ENCODE measurements around the gene GAK.

Gene GAK

DNA sequence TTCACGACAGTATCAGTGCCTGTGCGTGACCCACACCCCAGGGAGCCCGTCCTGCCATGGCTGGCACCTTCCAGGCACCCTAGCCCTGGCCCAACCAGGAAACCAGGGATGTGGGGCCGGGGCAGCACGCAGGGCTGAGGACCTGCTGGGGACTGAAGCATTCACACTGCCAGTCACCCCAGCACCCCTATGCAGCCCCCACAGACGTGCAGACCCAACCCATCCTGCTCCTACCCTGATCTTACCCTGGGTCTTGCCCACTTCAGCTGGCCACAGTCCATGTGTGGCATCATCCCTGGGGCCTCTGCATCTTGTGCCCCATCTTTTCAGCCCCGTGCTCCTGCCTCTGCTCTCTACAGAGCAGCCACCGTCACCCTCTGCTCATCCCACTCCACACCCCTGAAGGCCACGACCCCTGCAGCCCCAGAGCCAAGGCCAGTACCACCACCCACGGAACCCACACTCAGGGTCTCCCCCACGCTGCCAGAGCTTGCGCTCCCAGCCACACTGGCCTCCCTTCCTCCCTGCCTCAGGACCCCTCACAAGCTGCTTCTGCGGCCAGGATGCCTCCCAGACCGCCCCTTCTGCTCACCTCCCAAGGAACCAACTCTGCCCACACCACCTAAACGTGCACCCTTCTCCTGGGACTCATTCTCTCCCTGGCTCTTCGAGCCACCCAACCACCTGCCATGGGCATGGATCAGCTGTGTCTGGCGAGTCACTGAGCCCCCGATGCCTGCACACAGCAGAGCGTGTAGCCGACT, 25.6 kb downstream of the GAK start:
- no peak for DNase-seq

GRCh38 chr4:905485-906338, 26.4 kb downstream of the GAK start:
- DNase-seq: no peak

DNA sequence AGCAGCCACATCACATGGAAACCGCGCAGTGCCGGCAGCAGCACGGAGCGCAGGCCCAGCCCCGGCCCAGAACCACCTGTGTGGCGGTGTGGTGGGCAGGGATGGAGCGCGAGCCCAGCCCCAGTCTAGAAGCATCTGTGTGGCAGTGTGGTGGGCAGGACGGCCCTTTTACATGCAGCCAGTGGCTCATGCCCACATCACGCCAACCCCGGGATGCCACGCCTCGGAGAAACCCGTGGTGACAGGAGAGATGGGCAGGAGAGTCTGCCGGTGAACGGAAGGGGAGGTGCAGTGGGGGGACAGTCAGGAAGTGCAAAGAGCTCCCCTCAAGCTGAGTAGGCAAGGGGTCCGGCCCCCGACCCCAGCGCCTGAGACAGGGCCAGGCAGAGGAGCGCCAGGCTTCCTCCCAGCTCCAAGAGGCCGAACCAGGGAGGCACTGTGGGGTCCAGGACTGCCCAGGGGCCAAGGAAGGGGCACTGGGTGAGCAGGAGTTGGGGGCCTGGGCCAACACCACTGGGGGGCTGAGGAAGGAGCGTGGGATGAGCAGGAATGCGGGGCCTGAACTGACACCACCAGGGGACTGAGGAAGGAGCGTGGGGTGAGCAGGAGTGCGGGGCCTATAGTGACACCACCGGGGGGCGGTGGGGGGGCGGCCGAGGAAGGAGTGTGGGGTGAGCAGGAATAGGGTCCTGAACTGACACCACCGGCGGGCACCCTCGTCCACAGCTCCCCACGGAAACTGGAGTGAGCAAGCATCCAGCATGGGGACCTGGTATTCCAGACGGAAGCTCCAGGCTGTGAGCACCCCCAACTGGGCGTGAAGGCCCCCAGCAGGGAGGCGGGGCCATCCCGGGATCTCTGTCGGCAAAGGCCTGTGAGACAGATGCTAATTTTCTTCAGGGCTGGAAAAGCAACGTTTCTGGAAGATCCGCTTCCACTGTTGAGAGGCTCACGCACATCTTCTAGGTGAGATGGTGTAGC, 28.8 kb downstream of the GAK start:
- DNase-seq: no peak

- DNase-seq: no peak
Observed at GRCh38 chr4:901192-901910, 30.8 kb downstream of the GAK start.

DNA sequence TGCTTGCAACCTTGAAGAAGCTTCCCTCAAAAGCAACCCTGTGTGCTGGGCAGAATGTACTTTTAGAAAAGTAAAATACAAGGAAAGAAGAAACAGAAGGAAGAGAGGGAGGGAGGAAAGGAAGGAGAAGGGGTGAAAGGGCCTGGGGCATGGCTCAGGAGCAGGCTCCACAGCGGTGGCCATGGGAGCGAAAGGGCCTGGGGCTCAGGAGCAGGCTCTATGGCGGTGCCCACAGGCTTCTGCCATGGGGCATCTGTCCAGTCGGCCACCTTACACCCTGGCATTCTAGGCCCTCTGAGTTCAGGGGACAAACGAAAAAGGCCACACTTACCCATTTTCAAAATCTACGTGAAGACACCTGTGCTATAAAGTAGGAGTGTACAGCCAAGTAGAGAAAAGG, 31.4 kb downstream of the GAK start:
- DNase-seq: no peak

GRCh38 chr4:900073-900472, 32.0 kb downstream of the GAK start:
- DNase-seq: no peak

DNA sequence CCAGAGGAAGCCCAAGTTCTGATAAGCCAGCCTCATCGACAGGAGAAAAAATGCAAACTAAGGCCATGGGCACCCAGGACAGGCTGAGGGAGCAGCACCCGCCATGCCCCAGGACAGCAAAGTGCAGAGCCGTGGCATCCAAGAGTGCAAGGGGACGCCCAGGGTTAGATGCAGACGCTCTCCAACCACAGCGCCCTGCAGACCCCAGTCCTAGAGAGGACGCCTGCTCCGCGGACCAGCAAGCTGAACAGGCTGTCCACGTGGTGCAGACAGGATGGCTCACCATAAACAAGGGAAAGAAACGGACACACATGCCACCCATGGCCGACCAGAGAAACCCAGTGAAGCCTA, 32.6 kb downstream of the GAK start:
- no peak for DNase-seq

DNA sequence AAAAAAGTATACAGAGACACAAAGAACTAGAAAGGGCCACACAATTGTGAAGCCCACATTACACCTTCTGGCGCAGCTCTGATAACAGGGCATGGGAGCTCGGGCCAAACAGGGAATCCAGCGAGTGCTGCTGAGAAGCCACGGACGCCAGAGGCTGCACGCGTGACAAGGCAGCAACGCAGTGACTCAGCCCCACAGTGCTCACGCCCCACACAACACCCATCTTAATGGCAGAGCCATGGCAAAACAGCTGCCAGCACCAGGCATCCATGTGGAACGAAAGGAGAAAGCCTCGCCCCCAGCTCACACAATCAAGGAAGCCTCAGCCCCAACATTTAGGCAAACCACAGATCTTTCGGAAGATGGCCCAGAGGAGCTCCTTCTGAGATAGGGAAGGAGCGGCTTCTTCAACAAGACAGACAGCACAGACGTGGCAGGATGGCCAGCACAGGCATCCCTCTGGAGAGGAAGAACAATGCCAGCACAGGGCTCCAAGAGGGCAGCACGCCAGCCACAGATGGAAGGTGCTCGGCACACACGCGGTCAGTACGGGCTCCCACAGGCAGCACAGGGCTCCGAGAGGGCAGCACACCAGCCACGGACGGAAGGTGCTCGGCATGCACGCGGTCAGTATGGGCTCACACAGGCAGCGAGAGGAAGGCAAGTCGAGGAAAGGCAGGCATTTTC, 33.1 kb downstream of the GAK start:
- DNase-seq: no peak

- DNase-seq: no peak
Observed at GRCh38 chr4:898123-898522, 34.0 kb downstream of the GAK start.

DNA sequence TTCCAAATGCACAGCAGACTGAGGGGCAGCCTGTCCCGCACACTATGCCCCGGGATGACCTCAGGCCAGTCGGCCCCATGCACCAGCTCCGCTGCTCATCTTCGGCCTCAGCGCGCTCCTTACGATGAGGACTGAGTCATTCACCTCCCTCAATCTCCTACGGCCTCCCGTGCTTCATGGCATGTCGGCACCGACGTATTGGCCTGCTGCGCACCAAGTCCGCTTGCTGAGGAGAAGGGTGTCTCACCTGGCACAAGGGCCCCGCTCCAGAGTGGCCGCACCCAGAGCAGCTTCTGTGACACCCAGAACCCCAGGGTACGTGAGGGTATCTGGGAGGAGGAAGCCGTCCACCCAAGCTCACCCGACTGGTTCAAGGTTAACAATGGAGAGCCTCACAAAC, 35.5 kb downstream of the GAK start:
- no peak for DNase-seq

- no peak for DNase-seq
Observed at GRCh38 chr4:896216-896615, 35.9 kb downstream of the GAK start.

GRCh38 chr4:895596-895995, 36.5 kb downstream of the GAK start:
- no peak for DNase-seq

- DNase-seq: no peak
Observed at GRCh38 chr4:893995-894705, 38.0 kb downstream of the GAK start.

DNA sequence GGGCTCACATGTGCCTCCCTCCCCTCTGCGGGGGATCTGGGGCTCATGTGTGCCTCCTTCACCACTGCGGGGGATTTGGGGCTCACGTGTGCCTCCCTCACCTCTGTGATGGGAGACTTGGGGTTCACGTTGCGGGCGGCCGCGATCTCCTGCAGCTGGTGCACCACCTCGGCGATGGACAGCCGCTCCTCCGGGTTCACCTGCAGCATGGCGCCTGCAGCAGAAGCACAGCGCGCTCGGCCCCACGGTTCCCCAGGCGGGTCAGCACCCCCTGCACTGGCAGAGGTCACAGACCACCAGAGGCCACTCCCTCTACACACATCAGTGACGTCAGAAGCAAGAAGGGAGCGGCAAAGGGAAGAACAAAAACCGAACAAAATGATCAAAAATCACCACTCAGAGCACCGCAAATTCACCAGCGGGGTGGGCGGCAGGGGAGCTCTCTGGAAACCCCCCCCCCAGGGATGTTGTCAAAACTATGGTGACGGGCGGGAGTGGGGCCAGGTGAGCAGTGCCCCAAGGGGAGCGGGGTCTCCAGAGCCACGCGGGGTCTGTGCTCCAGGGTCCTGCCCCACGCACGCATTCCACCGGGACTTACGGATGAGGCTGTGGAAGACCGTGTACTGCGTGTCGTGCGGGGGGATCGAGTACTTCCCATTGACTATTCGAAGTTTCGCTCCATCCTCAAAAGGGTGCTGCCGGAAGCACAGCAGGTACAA, 38.7 kb downstream of the GAK start:
- DNase-seq: no peak

DNA sequence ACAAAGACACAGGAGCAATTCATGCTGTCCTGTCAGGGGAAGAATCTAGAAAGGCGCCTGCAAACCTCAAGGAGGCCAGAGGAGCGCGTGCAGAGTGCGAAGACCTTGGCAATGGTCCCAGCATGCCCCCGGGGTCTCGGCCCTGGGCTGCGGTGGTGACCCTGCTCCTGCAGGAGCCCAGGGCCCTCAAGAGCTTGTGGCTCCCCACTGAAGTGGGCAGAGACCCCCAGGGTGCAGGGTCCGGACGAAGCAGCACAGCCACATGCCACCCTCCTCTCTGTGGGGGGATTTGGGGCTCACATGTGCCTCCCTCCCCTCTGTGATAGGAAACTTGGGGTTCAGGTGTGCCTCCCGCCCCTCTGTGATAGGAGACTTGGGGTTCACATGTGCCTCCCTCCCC, 39.3 kb downstream of the GAK start:
- DNase-seq: no peak

GRCh38 chr4:891747-892146, 40.4 kb downstream of the GAK start:
- DNase-seq: no peak

DNA sequence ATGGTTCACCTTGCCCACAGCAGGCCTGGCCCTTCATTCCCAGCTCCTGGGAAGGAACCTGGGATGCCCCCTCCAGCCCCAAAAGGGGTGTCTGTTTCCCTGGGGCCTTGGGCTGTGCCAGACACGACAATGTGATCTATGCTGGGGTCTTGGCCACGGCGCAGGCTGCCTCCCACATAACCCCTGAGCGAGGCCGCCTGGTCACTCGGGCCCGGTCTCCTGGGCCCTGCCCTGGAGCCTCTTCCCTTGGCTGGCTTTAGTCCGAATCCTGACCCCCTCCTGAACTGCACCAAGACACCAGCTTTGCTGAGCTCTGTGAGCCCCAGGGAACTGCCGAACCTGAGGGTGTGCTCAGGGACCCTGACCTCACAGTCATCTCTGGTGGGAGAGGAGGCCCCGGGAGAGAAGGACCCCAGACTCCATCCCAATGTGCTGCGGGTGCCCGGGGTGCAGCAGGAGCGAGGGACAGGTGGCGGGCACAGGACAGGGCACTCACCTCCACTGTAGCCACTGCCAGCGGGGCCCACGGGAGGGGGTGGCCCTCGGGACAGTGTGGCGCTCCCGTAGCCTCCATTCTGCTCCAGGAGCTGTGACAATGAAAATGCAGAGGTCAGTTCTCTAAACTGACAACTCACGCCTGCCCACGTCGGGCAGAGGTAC, 42.0 kb downstream of the GAK start:
- no peak for DNase-seq

DNA sequence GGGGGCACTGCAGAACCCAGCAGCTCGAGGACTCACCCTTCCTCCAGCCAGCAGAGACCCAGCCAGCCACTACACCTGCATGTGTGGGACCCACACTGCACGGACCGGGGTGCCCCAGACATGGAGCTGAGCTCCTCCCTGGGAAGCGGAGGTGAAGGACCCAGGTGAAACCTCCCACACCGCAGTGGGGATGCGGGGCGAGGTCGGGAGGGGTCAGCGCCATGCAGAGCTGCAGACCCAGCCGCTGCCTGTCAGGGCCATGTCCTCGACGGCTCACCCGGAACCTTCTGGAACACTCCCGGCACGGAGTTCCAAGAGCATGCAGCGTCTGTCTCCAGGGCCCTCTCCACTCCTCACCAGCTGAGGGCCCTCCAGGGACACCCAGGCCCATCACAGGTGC, 42.6 kb downstream of the GAK start:
- no peak for DNase-seq

DNA sequence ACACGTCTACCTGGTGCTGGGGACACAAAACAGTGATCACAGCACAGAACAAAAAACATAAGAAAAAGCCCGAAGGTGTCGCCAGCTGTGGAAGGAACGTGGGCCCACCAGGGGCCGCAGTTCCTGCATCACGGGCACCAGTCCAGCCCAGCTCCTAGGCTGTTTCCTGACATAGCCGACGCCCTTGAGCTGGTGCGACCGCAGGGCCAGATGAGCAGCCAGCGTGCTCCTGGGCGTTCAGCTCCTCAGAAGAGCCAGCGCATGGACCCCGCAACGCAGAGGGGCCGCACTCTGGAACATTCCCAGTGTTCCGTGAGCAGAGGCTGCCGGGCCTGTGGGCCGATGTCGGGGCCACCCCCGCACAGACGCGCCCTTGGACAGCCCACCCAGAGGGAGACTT, 44.1 kb downstream of the GAK start:
- no peak for DNase-seq
